DMS53 treated with DMSO at 0.1 percent for 48 hours (cell line): Measurements from ENCODE around the gene SELENOK.
A peak's percentile ranks its signal among the peaks of the same experiment; 100 is the strongest.
"Not testable (repeated sequence)": the region's sequence is repeated elsewhere in the genome, so short reads cannot be mapped to it uniquely, and the experiment has no call there.

ENCODE experiments used
- DNase-seq: peaks from one replicate; lab custom pipeline; 2025; ENCODE audit not compliant: unreplicated experiment; lab: John Stamatoyannopoulos, UW

SELENOK gene

DNA sequence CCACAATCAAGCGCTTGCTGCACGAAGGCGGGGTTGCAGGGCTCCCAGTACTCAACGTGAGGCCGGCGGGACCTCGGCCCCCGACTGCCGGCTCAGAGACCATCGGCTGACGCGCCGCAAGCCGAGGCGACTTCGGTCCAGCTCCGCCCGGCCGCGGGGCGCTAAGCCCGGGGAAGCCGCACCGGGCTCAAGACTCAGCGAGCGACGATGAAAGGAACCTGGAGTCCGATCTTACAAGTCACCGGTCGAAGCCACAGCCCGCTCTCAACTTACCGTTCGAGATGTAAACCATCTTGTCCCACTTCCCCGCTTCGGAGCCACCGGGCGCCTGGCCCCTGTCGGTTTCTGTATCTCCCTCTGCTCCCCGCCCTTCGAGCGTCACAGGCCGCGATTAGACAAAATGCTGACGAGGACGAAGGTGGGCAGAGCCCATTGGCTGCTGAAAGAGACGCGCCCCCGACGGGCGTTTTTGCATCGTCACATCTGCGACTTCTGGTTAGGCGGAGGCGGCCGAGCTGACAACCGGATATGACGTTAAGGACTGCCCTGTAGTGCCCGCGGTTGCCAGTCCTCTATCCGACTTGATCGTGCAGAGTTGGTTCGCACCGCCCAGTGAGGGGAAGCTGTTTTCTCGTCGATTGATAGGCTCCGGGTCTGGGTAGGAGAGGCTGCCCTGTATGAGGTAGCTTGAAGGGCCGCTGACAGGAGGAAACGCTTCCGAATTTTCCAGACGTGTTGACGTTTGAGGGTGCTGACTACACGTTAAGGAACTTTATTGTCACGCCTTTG is at the start of gene SELENOK:
Gene SELENOK (minus strand): TSS at position 363 of the 789 bp plus-strand sequence.
- DNase-seq, result peak; percentile 82

DNA sequence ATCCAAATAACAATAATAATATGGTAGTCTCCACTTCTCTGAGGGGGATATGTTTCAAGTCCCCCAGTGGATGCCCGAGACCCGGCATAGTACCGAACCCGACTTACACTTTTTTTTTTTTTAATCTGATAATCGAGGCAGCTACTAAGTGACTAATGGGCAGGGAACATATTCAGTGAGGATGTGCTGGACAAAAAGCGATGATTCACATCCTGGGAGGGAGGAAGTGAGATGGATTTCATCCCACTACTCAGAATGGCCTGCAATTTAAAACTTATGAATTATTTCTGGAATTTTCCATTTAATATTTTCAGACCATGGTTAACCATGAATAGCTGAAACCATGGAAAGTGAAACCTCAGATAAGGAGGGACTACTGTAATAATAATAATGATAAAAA is 49.5 kb upstream of the SELENOK start:
- no peak for DNase-seq

DNA sequence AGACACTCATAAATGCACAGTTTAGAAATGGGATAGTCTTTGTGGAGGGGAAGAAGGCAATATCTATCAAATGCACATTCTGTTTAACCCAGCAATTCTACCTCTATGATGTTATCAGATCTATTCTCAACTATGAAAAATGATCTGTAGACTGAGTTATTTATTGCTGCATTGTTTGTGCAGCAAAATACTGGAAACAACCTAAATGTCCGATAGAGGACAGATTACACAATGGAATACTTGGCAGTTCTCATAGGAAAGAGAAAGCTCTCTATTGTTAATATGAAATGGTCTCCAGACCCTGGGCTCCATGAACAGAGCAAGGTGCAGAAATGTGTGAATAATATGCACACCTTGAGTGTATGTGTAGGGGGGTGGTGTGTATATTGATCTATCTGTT is 49.0 kb upstream of the SELENOK start:
- DNase-seq, result no peak

DNA sequence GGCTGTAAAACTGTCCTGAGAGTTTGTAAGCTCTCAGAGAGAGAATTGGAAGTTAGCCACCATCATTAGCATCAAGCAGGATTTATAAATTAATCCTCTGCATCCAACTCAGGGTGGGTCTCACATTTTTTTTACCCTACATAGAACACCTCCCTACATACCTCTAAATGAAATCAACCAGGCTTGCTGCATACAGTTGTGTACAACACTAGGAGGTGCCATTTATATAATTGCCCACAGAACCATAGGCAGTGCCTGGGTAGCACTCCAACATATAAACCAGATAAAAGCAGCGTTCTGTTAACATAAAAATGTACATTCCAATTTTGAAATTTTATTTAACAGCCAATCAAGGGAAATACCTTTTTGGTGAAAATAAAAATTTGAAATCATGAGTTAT is 48.2 kb upstream of the SELENOK start:
- no peak for DNase-seq

DNA sequence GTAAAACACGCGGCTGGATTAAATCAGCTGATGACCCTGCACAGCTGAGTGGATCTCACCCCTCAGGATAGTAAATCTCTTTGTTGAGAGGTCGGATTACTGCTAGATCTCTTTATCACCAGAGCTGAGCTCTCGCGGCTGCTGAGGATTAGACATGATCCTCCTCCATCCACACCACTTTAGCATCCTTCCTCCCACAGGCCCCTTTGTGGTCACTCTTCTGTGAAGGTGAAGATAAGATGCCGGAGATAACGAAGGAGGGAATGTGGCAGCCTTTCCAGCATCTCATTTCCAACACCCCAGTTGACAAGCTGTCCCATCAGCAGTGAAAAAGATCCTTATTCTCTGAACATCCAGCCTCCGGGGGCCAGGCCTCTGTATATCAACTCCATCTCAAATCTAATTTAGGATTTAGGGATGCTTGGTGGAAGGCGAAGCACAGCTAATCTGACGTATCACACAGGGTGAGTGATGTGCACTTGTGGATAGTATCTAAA is 47.5 kb upstream of the SELENOK start:
- no peak for DNase-seq

DNA sequence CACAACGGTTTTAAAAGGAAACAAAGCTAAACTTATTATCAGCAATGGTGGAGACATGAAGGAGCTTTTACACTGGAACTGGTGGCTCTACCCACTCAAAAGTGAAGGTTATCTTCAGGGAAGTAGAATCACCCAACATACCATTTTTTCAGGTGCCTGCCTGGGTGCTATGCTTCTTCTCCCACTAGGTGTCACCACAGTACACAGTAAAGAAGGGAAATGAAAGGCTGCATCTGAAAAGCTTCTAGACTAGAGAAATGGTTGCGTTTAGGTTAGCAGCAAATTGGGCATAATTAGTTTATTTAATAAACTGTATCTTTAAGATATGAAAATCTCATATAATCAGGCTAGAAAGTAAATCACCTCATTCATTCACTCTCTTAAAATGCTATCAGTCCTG is 47.0 kb upstream of the SELENOK start:
- peak; percentile 17 for DNase-seq

DNA sequence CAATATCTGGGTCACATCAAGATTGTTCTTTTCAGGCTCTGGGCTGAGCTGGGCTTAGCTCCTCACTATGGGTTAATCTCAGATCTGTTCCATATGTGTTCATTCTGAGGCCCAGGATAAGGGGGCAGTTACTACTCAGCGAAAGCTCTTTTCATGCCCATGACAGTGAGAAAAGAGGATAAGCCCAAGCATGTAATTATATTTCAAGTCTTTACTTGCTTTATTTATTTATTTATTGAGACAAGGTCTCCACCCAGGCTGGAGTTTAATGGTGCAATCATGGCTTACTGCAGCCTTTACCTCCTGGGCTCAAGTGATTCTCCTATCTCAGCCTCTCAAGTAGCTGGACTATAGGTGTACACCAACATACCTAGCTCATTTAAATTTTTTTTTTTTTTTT is 44.7 kb upstream of the SELENOK start:
- DNase-seq, result no peak

DNA sequence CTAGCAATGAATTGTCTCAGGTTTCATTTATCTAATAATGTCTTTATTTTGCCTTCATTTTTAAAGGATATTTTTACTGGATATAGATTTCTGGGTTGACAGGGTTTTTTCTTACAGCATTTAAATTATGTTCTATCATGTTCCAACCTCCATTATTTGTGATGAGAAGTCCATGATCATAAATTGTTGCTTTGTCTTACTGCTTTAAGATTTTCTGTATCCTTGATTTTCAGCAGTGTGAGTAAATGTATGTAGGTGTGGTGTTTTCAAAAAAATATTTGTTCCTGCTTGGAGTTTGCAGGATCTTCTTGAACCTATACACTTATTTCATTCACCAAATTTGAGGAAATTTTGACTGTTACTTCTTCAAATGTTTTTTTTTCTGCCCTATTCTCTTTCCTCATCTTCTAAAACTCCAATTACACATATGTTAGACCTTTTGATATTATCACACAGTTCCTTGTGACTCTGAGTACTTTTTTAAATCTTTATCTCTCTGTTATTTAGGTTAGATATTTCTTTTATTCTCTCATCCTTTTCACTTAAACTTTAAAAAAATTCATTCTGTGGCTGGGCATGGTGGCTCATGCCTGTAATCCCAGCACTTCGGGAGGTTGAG is 43.7 kb upstream of the SELENOK start:
- DNase-seq, result no peak

DNA sequence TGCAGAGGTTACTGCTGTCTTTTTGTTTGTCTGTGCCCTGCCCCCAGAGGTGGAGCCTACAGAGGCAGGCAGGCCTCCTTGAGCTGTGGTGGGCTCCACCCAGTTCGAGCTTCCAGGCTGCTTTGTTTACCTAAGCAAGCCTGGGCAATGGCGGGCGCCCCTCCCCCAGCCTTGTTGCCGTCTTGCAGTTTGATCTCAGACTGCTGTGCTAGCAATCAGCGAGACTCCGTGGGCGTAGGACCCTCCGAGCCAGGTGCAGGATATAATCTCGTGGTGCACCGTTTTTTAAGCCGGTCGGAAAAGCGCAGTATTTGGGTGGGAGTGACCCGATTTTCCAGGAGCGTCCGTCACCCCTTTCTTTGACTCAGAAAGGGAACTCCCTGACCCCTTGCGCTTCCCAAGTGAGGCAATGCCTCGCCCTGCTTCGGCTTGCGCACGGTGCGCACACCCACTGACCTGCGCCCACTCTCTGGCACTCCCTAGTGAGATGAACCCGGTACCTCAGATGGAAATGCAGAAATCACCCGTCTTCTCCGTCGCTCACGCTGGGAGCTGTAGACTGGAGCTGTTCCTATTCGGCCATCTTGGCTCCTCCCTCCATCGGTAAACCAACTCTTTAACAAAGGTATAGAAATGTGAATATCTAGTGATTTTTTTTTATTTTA is 35.7 kb upstream of the SELENOK start:
- not testable (repeated sequence) for DNase-seq

DNA sequence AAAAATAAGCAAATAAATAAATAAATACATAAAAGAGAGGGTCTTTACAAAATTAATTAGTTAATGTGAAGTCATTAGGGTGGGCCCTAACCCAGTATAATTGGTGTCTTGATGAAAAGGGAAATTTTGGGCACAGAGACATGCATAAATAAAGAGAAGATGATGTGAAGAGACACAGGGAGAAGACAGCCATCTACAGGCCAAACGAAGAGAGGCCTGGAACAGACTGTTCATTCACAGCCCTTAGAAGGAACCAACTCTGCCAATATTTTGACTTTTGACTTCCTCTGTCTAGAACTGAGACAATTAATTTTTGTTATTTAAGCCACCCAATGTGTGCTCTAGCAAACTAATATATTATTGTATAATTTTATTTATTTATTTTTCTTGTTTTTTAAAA is 29.6 kb upstream of the SELENOK start:
- no peak for DNase-seq

DNA sequence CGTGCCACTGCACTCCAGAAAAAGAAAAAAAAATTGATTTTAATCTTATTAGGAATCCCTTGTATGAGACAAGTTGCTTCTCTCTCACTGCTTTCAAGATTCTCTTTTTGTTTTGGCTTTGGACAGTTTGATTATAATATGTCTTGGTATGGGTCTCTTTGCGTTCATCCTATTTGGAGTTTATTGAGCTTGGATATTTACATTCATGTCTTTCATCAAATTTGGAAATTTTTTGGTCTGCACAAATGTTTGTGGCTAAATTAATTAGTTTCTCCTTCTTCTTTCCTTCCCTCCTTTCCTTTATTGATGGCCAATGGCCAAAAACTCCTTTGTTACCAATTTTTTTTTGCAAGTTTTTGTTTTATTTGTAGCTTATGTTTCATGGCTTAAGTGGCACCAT is 28.1 kb upstream of the SELENOK start:
- no peak for DNase-seq

DNA sequence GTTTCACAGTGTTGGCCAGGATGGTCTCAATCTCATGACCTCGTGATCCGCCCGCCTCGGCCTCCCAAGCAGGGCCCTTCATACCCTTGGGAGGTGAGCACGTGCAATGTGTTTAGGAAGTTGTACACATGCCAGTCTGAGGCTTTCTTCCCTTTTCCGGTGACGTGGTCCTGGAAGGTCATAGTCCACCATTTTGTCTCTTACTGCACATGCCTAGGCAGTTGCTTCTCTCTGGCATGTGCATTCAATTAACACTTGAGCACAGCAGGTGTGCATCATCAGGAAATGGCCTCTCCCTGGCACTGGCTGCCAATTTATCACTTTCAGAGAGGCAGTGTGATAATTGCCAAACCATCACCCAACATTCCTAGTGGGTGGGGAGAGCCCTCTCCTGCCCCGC is 21.7 kb upstream of the SELENOK start:
- DNase-seq, result no peak

DNA sequence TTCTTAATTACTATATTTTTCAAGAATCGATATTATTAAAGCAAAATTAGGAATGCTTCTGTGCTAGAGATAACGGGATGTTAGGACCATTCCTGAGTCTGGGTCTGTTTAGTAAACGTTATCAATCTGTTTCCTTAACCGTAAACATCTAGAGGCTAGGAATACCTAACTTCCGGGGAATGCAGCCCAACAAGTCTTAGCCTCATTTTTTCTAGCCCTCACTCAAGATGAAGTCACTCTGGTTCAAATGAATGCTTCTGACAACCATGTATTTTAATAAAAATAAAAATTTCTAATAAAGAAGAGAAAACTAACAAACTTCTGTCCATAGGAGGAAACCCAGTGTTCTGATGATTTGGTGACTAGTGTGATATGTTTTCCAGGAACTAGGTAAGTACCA is 11.1 kb upstream of the SELENOK start:
- DNase-seq, result no peak

DNA sequence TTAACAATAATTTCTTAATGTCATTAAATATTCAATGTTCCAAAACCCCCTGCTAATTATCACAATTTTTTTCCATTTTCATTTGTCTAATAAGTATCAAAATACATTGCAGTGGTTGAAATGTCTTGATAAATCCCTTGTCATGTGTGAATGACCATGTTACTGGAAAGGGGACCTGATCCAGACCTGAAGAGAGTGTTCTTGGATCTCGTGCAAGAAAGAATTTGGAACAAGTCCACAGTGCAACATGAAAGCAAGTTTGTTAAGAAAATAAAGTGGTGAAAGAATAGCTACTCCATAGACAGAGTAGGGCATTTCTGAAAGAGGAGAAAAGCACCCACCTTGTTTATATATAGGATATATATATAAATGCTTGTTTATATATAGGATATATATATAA is 10.4 kb upstream of the SELENOK start:
- DNase-seq, result no peak

DNA sequence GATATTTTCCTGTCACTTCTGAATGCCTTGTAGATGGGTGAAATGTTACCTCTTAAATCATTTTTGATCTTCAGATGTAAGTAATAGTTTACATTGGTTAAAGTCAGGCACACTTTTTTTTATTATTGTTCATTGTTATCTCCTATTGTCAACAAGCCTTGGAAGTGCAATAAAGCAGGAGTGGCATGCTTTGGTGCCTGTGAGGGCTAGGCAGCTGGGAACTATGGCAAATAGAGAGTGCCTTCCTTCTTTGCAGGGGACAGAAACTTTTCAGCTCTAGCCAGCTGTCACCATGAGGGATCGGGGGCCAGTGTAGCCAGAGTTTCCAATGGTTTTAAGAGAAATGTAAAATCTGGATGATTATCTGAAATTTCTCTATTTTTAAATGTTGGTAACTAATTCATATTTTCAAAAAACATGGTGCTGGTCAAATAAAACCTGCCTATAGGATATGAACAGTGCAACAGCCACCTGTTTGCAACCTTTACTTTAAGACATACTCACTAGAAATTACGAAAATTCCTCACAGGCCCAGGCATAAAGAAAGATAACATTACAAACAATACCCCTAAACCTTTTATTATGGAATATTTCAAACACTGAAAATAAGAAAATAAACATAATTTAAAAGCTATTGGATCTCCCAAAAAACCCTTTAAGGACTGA is 9.1 kb upstream of the SELENOK start:
- no peak for DNase-seq

DNA sequence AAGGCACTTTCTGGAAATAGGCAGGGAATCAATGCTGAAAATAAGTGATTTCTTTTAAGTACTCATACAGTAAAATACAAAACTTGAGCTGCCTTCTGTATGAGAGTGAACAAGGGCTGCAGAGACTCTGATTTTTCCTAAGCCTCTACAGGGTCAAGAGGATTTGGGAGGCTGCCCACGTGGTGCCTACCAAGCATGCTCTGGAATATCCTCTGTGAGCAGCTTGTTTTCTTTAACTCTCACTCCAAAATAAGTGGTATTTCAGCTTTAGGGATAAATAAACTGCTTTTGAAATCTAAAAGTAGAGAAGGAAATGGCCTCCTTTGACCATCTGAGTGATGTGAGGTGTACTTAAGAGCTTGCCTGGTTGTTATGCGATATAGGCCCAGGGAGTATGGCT is 8.1 kb upstream of the SELENOK start:
- no peak for DNase-seq

DNA sequence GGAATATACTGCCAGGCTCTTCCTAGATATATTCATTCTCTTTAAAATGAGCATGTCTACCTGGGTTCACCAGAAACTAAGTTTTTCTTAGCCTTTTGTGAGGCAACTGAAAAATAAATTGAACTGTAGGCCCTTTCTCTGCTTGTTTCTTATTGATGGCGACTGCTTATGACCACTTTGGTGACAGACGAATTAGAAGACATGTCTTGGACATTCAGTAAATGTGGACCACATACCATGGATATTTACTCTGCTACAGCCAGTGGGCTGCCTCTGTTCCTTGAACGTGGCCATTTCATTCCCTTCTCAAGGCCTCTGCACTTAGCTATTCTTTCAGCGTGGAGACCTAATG is 603 bp upstream of the SELENOK start:
- DNase-seq, result no peak

DNA sequence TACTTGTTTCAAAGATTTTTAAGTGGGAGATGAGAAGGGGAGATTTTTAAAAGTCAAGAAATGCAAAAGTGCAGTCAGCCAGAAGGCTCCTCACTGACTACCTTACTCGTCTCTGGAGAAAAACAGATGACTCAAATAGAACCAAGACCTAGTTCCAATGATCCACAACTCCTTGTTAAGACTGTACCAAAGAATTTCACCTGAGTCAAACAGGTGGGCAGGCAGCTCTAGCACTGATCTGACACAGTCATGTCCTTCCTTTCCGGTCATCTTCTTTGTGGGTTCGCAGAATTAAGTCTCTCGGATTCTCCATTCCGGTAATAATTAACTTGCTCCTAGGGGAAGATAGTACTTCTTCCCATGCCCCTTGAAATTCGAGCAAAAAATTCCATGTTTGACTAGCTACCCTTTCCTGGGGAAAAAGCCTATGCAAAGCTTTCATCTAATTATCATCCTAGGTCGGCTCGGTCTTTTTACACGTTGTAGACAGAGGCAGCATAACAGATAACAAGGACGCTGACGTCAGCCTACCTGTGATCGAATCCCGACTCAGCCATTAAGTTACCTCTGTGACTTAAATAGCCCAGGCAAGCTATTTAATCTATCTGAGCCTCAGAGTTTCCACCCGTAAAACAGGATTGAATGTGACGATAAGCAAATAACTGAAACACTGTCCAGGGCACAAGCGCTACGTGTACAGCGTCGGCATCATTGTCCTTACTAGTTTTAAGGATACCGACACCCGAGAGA is 758 bp downstream of the SELENOK start:
- DNase-seq, result peak; percentile 2

DNA sequence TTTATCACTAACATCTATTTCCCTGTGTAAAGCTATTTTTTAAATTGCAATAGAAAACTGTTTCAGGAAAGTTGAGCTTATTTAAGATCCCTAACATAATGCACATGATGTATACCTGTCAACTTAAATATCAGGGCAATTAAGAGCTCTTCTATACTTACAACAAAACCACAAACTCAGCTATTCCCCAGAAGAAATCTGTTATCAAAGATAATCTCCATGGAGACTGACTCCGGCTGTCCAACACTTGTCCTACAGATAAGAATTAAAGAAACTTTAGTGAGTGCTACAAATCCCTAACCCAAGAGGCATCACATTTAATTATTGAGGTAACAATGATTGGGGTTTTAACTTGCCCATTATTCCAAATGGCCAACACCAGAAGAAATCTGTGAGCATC is 3.4 kb downstream of the SELENOK start:
- DNase-seq, result no peak

DNA sequence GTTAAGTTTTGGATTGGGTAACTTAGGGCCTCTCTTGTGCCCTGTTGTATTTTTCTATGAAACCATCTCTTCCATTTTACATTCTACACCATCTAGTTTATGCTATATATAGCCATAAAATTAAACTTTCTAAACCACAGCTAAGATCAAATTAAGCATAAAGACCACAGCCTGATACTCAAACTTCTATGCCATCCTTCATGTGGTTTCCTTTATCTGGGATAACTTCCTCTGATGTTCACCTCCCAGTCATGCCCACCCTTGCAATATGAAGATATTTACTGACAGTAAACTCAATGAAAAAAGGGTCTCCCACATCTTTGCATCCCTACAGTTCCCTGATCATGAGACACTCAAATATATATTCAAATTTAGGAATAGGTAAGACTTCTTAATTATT is 4.2 kb downstream of the SELENOK start:
- no peak for DNase-seq

DNA sequence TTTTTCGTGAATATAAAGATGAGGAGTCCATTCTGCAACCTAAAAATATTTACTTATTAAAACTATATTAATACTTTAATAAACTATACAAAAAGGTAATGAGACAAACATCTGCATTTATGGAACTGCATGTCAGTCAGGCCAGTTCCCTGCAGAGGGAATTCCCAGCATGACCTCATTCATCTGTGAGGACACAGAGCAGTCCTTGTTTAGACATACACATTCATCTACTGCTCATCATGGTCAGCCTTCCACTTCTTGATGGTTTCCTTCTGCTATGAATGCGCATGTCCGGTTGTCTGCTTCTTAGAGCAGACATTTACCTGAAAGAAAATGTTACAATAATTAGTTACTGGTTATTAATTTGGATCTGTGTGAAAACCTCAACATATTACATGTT is 6.4 kb downstream of the SELENOK start:
- no peak for DNase-seq
